ENCODE data around the gene MAEA. TPM values are rescaled to one million over a fixed set of nuclear protein-coding genes. Genes with fewer than 3 reads are reported as not detected.
A peak's percentile ranks its signal among the peaks of the same experiment; 100 is the strongest.

The MAEA gene
- total and polyA plus RNA-seq, 9 of the 15 experiments (the other 6 are each of a cell fraction or from before 2014, with no cell fraction given) = 2.1 to 86.5 (median 45.0) TPM

DNA sequence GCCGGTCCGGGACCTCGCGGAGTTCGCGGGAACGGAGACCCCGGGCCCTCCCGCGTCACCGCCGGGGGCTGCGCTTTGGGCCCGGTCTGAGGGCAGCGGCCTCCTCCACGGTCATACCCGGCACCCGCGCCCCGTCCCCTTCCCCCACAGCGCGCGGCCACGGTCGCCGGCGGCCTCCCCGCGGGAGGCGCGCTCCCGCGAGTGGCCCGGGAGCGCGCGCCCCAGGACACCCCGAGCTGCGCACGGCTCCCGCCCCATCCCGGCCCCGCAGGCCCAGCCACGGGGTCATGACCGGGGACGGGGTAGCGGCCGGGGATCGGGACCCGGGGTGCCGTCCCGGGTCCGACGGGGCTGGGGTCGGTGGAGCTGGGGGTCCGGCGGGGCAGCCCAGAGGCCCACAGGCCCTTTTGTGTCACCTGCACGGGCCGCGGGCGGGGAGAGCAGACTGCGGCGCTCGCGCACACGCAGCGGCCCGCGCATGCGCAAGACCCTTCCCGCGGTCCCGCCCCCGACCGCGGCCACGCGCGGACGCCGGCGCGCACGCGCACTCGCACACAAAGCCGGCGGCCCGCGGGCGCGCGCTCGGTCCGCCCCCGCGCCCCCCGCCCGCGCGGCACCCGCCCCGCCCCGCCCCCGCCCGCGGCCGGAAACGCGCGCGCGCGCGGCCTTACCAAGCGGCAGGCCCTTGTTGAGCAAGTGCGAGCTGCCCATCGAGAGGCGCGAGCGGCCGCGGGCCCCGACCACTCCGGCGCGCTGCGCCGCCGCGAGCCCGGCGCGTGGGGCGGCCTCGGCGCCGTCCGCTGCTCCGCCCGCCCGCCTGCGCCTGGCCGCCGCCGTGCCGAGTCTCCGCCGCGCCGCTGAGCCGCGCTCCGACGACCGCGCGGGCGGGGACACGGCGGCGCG lies 41.2 kb upstream of the MAEA start, which contains the start of gene CTBP1 (continued):
- TF ChIP-seq, protein P1, sequence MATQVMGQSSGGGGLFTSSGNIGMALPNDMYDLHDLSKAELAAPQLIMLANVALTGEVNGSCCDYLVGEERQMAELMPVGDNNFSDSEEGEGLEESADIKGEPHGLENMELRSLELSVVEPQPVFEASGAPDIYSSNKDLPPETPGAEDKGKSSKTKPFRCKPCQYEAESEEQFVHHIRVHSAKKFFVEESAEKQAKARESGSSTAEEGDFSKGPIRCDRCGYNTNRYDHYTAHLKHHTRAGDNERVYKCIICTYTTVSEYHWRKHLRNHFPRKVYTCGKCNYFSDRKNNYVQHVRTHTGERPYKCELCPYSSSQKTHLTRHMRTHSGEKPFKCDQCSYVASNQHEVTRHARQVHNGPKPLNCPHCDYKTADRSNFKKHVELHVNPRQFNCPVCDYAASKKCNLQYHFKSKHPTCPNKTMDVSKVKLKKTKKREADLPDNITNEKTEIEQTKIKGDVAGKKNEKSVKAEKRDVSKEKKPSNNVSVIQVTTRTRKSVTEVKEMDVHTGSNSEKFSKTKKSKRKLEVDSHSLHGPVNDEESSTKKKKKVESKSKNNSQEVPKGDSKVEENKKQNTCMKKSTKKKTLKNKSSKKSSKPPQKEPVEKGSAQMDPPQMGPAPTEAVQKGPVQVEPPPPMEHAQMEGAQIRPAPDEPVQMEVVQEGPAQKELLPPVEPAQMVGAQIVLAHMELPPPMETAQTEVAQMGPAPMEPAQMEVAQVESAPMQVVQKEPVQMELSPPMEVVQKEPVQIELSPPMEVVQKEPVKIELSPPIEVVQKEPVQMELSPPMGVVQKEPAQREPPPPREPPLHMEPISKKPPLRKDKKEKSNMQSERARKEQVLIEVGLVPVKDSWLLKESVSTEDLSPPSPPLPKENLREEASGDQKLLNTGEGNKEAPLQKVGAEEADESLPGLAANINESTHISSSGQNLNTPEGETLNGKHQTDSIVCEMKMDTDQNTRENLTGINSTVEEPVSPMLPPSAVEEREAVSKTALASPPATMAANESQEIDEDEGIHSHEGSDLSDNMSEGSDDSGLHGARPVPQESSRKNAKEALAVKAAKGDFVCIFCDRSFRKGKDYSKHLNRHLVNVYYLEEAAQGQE (IDR thresholded peaks at IDR 0.05; ENCODE audit: borderline replicate concordance) = no peak
- TF ChIP-seq, protein P1 (CRISPR knock-in tag; IDR thresholded peaks at IDR 0.05; ENCODE audit: low read depth) = peak; percentile 78
- no peak for TF ChIP-seq HEY1 (CRISPR knock-in tag; IDR thresholded peaks at IDR 0.05; ENCODE audit: borderline replicate concordance)
- TF ChIP-seq SIN3A (IDR thresholded peaks at IDR 0.05; ENCODE audit: borderline replicate concordance in 2 of 2, control insufficient read depth in 1 of 2, low read depth in 2 of 2, low read length in 2 of 2) = 0 out of 4 replicates have a peak, but pooled peaks have one; percentile 8 to 33
- peak; percentile 0 for TF ChIP-seq TBP (optimal IDR thresholded peaks at IDR 0.05; ENCODE audit: low read depth, low read length)
- TF ChIP-seq, protein P2, sequence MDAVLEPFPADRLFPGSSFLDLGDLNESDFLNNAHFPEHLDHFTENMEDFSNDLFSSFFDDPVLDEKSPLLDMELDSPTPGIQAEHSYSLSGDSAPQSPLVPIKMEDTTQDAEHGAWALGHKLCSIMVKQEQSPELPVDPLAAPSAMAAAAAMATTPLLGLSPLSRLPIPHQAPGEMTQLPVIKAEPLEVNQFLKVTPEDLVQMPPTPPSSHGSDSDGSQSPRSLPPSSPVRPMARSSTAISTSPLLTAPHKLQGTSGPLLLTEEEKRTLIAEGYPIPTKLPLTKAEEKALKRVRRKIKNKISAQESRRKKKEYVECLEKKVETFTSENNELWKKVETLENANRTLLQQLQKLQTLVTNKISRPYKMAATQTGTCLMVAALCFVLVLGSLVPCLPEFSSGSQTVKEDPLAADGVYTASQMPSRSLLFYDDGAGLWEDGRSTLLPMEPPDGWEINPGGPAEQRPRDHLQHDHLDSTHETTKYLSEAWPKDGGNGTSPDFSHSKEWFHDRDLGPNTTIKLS (IDR thresholded peaks at IDR 0.05; ENCODE audit: borderline replicate concordance, low read depth) = peak; percentile 47; the same call in 1 of the 2 replicates
- TF ChIP-seq EZH2 (IDR thresholded peaks at IDR 0.05; ENCODE audit: borderline replicate concordance, low read depth, low read length) = no peak
- TF ChIP-seq ZBTB1 (CRISPR knock-in tag; IDR thresholded peaks at IDR 0.05; ENCODE audit: borderline replicate concordance, low read depth) = no peak
- TF ChIP-seq, protein P3, sequence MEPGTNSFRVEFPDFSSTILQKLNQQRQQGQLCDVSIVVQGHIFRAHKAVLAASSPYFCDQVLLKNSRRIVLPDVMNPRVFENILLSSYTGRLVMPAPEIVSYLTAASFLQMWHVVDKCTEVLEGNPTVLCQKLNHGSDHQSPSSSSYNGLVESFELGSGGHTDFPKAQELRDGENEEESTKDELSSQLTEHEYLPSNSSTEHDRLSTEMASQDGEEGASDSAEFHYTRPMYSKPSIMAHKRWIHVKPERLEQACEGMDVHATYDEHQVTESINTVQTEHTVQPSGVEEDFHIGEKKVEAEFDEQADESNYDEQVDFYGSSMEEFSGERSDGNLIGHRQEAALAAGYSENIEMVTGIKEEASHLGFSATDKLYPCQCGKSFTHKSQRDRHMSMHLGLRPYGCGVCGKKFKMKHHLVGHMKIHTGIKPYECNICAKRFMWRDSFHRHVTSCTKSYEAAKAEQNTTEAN (CRISPR knock-in tag; IDR thresholded peaks at IDR 0.05) = no peak
- TF ChIP-seq, protein P4, sequence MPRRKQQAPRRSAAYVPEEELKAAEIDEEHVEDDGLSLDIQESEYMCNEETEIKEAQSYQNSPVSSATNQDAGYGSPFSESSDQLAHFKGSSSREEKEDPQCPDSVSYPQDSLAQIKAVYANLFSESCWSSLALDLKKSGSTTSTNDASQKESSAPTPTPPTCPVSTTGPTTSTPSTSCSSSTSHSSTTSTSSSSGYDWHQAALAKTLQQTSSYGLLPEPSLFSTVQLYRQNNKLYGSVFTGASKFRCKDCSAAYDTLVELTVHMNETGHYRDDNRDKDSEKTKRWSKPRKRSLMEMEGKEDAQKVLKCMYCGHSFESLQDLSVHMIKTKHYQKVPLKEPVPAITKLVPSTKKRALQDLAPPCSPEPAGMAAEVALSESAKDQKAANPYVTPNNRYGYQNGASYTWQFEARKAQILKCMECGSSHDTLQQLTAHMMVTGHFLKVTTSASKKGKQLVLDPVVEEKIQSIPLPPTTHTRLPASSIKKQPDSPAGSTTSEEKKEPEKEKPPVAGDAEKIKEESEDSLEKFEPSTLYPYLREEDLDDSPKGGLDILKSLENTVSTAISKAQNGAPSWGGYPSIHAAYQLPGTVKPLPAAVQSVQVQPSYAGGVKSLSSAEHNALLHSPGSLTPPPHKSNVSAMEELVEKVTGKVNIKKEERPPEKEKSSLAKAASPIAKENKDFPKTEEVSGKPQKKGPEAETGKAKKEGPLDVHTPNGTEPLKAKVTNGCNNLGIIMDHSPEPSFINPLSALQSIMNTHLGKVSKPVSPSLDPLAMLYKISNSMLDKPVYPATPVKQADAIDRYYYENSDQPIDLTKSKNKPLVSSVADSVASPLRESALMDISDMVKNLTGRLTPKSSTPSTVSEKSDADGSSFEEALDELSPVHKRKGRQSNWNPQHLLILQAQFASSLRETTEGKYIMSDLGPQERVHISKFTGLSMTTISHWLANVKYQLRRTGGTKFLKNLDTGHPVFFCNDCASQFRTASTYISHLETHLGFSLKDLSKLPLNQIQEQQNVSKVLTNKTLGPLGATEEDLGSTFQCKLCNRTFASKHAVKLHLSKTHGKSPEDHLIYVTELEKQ (CRISPR knock-in tag; IDR thresholded peaks at IDR 0.05) = no peak
